DLD1 (cell line): ENCODE results near the gene OR5I1.
"Not testable (repeated sequence)": the region's sequence is repeated elsewhere in the genome, so short reads cannot be mapped to it uniquely, and the experiment has no call there.

ENCODE experiments used
- in situ Hi-C: cut with HindIII; loops from 2 replicates; pipeline ENCODE4 v1.10.0; 2017; ENCODE audit warnings: low sequenced_read_pairs

OR5I1 gene

DNA sequence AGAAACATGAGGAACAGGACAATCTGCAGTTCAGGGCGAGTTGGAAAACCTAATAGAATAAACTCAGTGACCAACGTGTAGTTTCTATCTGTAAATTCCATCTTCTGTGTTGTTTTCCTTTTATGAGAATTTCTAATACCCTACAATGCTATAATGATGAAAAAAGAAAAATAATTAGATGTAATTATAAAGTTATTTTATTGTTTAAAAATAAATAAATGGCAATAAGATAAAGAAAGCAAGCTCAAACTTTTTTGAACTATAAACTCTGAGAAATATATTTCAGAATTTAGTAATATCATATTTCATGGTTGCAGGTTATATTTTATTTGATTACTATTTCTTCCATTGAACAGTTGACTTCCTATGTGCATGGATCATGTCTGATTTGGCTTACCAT lies at the start of gene OR5I1:
TSS of gene OR5I1 (minus strand) at position 101 of the 400 bp plus-strand sequence. CDS start at position 101, 0 bp downstream.
- in situ Hi-C loops, result no loop called here

DNA sequence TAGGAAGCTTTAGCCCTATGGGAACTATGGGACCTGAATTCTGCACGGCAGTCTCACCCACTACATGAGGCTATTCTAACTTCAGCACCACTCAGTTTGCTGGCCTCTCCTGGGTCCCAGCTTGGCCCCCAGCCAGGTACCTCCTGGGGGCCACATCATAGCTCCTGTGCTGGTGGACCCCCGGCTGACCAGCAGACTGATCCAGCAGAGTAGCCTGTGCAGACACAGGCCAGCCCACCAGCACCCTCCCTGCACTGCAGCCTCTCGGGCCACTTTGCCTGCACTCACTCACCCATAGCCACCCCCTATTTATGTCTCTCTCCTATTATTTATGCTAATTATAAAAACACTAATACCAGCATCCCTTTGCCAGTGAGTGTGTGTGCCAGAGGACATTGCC lies 34.7 kb upstream of the OR5I1 start:
- in situ Hi-C loops, result no loop called here

DNA sequence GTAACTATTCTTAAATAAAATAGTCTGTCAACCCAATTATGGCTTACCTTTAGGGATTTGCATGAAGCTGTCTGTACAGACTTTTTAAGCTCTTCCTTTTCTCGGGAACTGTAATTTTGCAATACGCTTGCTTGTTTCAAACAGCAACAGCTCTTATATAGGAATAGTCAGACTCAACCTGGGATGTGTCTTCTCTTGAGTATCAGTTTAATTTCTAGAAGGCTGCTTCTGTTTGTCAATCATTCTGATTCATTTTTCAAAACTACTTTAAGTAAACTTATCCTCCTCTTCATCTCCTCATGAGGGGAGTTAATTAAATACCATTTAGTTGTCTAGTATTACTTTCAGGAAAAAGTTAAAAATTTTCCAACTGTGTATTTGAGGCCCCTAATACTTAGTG lies 33.6 kb upstream of the OR5I1 start, which contains the start of gene OR10AG1:
TSS of gene OR10AG1 (minus strand) at position 101 of the 400 bp plus-strand sequence. CDS start at position 63, 38 bp downstream.
- in situ Hi-C loops, result no loop called here

DNA sequence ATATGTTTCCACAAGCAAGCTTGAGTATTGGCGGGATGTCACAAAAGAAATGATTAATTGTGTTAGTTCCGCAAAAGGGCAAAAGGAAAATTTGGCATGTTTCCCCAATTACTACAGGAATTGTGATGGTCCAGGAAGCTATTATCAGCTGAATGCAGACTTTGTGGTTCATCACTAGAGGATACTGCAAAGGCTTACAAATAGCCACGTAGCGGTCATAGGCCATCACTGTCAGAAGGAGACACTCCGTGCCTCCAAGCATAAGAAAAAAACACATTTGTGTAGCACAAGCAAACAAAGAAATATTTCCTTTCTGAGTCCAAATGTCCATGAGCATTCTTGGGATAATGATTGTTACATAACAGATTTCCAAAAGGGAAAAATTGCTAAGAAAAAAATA lies 31.7 kb upstream of the OR5I1 start:
- in situ Hi-C loops, result no loop called here

DNA sequence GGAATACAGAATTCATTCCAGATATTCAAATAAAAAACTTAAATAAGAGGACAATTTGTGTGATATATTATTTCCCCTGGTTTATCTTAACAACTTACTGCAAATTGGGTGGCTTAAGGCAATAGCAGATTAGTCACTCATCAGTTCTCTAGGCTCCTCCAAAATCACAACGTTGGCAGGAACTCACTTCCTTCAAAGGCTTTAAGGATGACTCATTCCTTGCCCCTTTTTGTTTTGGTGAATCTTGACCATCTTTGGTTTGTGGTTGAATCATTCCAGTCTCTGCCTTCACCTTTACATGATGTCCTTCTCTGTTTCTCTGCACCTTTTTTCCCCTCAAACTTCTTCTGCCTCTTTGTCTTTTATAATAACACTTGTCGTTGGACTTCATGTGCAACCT lies 30.2 kb upstream of the OR5I1 start:
- in situ Hi-C loops, result no loop called here

DNA sequence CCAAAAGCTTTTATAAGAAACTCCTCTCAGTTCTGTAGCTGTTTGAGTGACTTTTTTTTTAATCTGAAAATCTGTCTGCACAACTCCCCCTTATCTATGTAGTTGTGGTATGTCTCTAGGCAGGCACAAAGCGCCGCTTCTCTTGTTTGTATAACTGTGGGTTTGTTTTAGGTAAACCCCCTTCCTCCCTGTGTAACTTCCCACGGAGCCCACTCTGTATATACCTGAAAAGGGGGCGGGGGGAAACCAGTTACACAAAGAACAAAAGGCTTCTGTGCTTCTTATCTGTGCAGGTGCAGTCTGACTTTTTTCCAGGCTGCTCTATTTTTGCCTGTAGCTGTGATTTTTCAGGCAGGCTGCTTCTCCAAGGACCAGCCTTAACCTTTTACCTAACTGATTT lies 20.3 kb upstream of the OR5I1 start:
- in situ Hi-C loops, result no loop called here

DNA sequence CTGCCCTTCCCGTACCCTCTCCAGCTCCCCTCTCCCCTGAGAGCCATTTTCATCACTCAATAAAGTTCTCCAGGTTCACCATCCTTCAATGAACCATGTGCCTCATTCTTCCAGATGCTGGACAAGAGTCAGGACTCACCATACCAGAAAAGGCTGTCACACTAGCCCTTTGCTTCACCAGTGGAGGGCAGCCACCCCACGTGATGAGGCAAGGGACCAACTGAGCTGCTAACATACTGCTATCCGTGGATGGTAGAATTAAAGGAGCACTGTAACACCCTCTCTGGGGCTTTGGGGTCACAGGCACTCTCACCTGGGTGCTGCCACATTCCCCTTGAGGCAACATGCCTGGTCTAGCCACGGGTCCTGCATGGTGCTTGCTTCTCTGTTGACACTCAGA lies 13.1 kb upstream of the OR5I1 start:
- in situ Hi-C loops, result no loop called here

DNA sequence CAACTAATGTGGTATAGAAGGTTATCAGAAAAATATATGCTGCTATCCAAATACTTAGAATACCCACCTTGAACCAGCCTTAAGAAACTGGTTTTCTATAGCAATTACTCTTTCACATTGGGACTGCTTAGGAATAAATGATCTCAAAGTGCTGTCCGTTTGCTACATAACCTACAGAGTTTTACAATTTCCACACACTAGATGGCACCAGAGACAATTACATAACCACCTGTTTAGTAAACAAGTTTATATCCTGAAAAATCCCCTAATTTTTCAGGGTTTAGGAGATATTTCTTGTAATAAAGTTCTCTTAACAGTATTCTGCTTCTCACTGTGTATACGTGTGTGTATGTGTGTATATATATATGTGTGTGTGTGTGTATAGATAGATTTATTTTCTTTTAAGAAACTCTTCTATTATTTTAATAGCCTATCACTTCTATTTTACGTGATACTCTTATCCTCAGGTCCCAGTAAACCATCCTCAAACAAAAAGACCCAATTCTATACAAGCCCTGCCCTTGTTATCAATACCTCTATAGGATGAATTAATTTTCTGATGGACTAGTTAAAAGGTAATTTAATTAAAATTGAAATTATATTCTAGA lies 6.7 kb upstream of the OR5I1 start:
- in situ Hi-C loops, result no loop called here

DNA sequence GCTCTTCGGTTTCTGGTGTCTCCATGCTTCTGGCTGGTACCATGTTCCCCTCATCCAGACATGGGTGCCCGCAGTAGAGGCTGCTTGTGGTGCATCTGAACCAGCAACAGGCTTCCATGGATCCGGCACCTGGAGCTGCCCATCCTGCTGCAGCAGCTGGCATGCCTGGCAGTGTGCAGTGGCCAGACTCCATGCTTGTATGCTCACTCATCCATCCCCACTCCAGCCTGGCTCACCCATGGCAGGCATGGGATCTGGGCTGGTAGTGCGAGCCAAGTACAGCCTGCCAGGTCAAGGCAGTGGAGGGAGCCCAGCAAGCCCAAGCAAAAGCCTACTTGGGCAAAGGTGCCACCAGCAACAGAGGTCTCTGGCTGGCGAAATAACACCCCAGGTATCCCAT lies 15.7 kb downstream of the OR5I1 start:
- in situ Hi-C loops, result no loop called here

DNA sequence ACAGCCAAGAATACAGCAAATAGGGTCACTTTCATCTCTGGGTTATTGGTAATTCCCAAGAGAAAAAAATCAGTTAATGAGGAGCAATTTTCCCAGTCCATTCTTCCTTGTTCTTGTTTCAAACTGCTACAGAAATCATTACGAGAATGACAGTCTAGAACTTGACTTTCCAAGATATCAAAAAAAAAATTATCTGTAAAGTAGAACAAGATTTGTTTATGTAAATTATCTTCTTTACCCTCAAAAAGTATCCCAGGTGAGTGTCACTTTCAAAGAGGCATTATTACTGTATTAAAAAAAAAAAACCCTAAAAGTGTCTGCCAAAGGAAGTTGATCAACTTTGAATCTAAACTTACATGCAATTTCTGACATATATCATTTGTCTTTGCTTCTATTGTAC lies 21.7 kb downstream of the OR5I1 start, which contains the start of gene OR5W2:
TSS of gene OR5W2 (minus strand) at position 101 of the 400 bp plus-strand sequence. CDS start at position 101, 0 bp downstream.
- in situ Hi-C loops, result no loop called here

DNA sequence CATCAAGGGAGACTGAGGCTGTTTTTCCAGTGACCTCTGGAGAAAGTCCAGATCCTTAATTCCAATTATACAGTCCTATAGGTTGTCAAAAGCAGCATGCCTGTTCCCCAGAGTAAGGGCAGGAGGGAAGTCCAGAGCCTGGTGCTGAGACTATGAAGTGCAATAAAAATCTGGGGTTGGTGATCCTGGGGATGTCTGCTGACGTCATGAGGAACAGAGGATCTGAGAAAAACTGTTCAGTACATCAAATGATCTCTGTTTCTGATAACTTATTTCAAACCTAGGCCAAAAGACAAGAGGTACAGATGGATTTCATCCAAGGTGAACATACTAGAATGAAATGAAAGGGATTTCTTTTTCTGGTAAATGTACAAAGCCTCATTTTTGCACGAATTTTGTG lies 33.9 kb downstream of the OR5I1 start:
- in situ Hi-C loops, result no loop called here

DNA sequence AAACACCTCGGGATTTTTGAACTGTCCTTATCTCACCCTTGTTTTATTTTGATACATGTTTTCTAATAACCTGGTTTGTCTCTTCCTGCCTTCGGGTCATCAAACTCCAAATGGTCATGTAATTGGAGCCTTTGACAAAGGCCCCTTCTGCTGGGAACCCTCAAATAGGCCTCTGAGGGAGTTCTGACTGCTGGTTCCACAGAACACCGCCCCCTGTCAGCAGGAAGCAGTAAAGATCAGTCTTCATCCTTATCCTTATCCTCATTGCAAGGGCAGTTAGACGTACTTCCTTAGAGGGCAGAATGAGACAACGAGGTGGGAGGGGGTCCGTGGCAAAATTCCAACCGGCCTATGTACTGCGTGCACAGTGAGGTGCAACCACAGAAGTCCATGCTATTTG lies 41.0 kb downstream of the OR5I1 start:
- in situ Hi-C loops, result no loop called here

DNA sequence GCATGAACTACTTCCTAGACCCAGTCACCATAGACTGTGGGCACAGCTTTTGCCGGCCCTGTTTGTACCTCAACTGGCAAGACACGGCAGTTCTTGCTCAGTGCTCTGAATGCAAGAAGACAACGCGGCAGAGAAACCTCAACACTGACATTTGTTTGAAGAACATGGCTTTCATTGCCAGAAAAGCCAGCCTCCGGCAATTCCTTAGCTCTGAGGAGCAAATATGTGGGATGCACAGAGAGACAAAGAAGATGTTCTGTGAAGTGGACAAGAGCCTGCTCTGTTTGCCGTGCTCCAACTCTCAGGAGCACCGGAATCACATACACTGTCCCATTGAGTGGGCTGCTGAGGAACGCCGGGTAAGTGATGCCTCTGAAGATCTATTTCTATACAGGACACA lies 50.7 kb downstream of the OR5I1 start:
- in situ Hi-C loops, result not testable (repeated sequence)
